GM12891 (cell line): ENCODE results near the gene SIM1.

Source experiments
- PAX5 ChIP-seq: IDR thresholded peaks from 2 replicates; pipeline ENCODE4 v1.6.1; 2011; ENCODE audit warnings: low read length, moderate library complexity, mild to moderate bottlenecking; ENCODE audit not compliant: insufficient read depth, severe bottlenecking
- POLR2A ChIP-seq: IDR thresholded peaks from 2 replicates; pipeline ENCODE4 v1.6.1; 2011; ENCODE audit warnings: low read depth, low read length, control low read depth
- POLR2AphosphoS5 ChIP-seq: IDR thresholded peaks from 2 replicates; pipeline ENCODE4 v1.6.1; 2011; ENCODE audit warnings: low read depth, low read length, control low read depth
- POU2F2 ChIP-seq: IDR thresholded peaks from 2 replicates; pipeline ENCODE4 v1.6.1; 2011; ENCODE audit warnings: low read depth, mild to moderate bottlenecking, control low read depth, low read length, moderate library complexity
- SPI1 ChIP-seq: IDR thresholded peaks from 2 replicates; pipeline ENCODE4 v1.6.1; 2011; ENCODE audit warnings: low read depth, low read length, control low read depth
- TAF1 ChIP-seq: IDR thresholded peaks from 2 replicates; pipeline ENCODE4 v1.6.1; 2011; ENCODE audit warnings: low read depth, low read length, control low read depth

GRCh38 chr6:100461278-100461916, 3.3 kb downstream of the SIM1 start:
- TF ChIP-seq POLR2A (no peak), POLR2AphosphoS5 (no peak), PAX5 (no peak), TAF1 (no peak), POU2F2 (no peak), SPI1 (no peak)
